22Rv1 (cell line): Measurements from ENCODE around the gene INPP5A.

ENCODE experiments used
- H3K27ac ChIP-seq: fragments of 450-650 bp; 2 replicates; pipeline ENCODE4 v1.5.1; 2017
- ZFX ChIP-seq: fragments of 450-650 bp; IDR thresholded peaks from 2 replicates; pipeline ENCODE4 v1.6.1; 2017; ENCODE audit warnings: antibody characterized with exemption, borderline replicate concordance
- TF ChIP-seq, protein P1 (sequence below): fragments of 450-650 bp; IDR thresholded peaks from 2 replicates; pipeline ENCODE4 v1.5.1; 2017; ENCODE audit warnings: mild to moderate bottlenecking

The INPP5A gene

DNA sequence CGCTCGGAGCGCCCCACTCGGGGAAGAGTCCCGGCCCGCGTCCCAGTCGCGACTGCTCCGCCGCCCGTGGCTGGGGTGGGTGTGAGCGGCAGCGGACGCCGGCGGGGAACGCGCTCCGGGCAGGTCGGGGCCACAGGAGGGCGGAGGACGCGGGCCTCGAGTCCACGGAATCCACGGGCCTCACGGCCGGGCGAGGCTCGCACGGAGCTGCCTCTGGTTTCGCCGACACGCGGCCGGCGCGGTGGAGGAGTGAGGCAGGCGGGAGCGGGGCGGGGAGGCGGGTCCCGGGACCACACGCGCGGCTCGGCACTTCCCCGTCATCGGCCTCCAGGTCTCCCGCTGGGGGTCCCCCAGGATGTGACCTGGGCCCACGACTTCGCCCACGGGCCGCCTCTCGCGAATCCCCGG is 248.9 kb downstream of the INPP5A start:
- H3K27ac ChIP-seq: no peak overlapping the region
- TF ChIP-seq, protein P1, sequence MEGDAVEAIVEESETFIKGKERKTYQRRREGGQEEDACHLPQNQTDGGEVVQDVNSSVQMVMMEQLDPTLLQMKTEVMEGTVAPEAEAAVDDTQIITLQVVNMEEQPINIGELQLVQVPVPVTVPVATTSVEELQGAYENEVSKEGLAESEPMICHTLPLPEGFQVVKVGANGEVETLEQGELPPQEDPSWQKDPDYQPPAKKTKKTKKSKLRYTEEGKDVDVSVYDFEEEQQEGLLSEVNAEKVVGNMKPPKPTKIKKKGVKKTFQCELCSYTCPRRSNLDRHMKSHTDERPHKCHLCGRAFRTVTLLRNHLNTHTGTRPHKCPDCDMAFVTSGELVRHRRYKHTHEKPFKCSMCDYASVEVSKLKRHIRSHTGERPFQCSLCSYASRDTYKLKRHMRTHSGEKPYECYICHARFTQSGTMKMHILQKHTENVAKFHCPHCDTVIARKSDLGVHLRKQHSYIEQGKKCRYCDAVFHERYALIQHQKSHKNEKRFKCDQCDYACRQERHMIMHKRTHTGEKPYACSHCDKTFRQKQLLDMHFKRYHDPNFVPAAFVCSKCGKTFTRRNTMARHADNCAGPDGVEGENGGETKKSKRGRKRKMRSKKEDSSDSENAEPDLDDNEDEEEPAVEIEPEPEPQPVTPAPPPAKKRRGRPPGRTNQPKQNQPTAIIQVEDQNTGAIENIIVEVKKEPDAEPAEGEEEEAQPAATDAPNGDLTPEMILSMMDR: no peak
- TF ChIP-seq ZFX: no peak

DNA sequence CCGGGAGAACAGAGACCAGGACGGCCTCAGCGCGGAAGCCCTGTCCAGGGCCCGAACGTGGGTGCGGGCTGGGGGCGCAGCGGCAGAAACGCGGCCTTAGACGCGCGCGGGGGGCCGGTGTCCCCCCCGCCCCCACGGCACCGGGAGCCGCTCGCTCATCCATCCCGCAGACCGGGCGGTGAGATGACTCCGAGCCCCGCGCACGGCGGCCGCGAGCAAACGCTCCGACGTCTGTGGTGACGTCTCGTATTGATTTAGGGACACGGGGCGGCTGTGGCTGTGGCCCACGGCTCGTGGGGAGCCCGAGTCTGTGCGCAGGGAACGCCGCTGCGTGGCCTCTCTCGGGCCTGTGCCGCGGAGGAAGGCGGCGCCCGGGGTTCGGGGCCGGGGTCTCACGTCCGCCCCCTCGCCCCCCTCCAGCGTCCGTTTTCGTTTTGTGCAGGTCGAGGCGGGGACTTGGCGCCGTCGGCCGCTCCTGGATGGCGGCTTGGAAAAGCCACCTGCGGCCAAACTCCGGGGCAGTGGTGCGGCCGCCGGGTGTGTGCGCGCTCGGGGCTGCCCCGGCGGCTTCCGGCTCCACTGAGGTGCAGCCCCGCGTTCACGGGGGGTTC is 249.4 kb downstream of the INPP5A start:
- no peak for TF ChIP-seq ZFX
- TF ChIP-seq, protein P1: no peak
- H3K27ac ChIP-seq: no peak overlapping the region

DNA sequence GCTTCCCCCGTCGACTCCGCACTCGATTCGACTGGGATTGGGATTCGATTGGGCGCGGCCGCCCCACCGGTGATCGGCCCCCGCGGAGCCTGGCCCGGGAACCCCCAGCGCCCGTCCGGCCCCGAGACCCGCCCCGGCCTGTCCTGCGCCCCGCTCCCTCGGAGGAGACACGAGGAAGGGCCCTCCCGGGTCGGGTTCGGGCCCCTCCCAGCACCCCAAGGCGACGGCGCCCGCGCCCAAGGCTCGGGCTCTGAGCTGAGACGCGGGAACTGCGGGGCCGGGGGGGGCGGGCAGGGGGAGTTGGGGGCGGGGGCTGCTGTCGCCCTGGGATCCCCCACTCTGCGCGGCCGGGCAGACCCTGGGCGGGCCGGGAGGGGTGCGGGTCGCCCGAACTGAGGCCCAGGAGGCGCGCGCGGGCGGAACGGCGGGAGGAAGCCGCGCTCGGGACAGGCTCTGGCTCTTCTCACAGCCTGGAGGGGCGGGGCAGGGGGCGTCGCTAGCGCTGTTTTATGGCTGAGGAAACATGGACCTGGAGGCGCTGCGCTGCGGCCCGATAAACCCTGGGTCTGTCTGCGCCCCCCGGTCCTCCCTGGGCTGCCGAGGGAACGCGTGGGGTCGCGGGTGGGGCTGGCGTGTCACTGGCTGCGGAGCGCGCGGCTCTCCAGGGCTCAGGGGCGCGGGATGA is 250.1 kb downstream of the INPP5A start:
- TF ChIP-seq, protein P1: no peak
- no peak for TF ChIP-seq ZFX
- H3K27ac ChIP-seq: no peak overlapping the region

DNA sequence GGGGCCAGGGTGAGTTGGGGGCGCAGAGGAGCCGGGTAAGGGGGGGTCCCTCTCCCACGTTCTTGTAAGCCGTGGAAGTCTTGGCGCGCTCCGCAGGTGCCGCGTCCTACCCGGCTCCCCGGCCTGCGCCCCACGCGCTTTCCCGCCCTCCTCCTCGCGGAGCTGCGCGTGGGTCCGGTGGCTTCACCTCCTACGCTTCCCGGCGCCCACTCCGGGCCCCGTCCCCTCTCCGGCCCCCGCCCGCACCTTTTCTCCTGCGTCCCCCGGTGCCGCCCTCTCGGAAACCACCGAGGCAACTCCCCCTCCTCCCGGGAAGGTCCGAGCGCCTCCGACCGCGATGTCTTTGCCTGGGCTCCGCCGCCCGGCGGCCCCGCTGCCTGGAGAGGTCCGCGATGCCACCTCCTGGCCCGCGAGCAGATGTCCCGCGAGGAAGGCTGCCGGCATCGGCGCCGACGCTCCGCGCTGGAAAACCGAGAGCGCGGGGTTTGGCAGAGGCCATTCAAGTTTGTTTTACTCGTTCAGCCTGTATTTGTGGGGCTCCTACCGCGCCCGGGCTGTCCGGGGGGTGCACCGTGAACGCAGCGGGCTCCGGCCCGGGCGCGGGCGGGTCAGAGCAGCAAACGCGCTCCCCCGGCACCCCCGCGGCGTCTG is 250.7 kb downstream of the INPP5A start:
- TF ChIP-seq, protein P1: peak; percentile 35
- TF ChIP-seq ZFX: no peak
- no peak overlapping the region for H3K27ac ChIP-seq

DNA sequence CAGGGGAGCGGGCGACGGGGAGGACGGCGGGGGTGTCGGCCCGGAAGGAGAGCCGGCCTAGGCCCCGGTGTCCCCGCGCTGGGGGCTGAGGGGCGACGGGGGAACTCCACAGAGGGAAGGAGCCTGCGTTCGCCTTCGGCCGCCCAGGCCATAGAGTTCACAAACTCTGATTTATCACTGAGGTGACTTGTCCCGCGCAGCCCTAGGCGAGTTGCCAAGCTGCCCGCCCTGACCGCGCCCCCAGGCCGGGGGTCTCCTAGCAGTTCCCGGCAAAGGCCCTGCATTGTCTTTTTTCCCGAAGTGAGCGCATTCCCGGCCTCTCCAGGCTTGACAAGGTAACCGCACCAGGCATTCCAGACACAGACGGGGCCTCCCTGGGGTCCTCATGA is 251.2 kb downstream of the INPP5A start:
- H3K27ac ChIP-seq: no peak overlapping the region
- TF ChIP-seq, protein P1: no peak
- TF ChIP-seq ZFX: no peak

DNA sequence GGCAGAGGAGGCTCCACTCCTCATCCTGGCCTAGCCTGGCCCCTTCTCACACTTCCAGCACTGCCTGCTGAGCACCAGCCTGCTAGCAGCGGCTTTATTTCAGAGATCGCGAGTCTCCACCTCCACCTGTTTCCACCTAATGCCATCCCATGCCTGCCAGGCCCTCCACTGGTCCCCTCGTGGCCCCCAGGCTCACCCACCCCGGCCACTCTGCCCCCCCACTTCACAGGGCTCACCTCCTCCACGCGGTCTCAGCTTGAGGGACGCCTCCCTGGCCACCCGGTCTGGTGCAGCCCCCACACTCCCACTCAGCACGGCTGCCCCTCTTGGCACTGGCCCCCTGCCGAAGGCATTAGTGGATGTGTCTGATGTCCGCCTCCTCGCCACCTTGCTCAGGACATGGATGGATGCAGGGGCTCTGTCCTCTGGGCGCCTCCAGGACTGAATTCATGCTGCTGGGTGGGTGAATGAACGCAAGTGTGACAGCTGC is 252.1 kb downstream of the INPP5A start:
- H3K27ac ChIP-seq: no peak overlapping the region
- TF ChIP-seq, protein P1: no peak
- no peak for TF ChIP-seq ZFX

DNA sequence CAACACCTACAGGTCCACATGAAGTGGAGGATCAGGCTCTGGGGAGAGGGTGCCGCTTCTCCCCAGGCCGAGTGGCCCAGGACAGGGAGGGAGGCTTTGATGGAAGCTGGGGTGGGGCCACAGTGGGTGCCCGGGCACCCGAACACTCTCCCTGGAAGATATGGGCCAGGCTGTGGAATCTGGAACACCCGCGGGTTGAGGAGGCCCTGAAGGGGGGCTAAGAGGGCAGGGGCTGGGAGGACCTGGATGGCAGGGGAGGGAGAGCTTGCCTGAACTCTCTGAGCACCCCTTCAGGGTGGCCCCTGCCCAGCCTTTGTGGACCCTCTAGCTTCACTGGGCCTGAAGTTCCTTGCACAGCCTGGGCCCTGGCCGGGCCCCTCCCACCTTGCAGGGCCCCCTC is 252.9 kb downstream of the INPP5A start:
- TF ChIP-seq, protein P1: no peak
- no peak for TF ChIP-seq ZFX

More for the DNA sequence above, 252.9 kb downstream of the INPP5A start:
- no peak overlapping the region for H3K27ac ChIP-seq
